Activated CD8-positive, alpha-beta memory T cell treated with anti-CD3 and anti-CD28 coated beads, Interleukin-2, amount 10 ng/mL, durations not matched to agents 7 days and 5 days (primary cell): ENCODE data around the gene ZBTB16. TPM values are rescaled to one million over a fixed set of nuclear protein-coding genes. Genes with fewer than 3 reads are reported as not detected.

Source experiments
- ATAC-seq: fragments of 150-1000 bp; cut with Tn5 transposase; one replicate; pipeline ENCODE4 v1.10.0; 2021; ENCODE audit warnings: moderate library complexity
- CTCF ChIA-PET: fragments of 350-600 bp; sonication (Branson Sonifier 250); formaldehyde crosslinking; loops from one replicate; lab custom pipeline; 2021; ENCODE audit warnings: antibody characterized with exemption; lab: Charles Lee
- DNase-seq: peaks from one replicate; pipeline ENCODE4 v3.0.0-alpha.2; 2020
- H3K27ac Mint-ChIP-seq: one replicate; pipeline ENCODE4 v1.8.0; 2021; ENCODE audit warnings: mild to moderate bottlenecking, mixed read lengths
- H3K27me3 Mint-ChIP-seq: one replicate; pipeline ENCODE4 v1.8.0; 2021; ENCODE audit warnings: mixed read lengths
- H3K36me3 Mint-ChIP-seq: one replicate; pipeline ENCODE4 v1.8.0; 2021; ENCODE audit warnings: mild to moderate bottlenecking, mixed read lengths
- H3K4me1 Mint-ChIP-seq: one replicate; pipeline ENCODE4 v1.8.0; 2021; ENCODE audit warnings: mixed read lengths
- H3K4me3 Mint-ChIP-seq: one replicate; pipeline ENCODE4 v1.8.0; 2021; ENCODE audit warnings: mild to moderate bottlenecking, moderate library complexity, mixed read lengths
- H3K9me3 Mint-ChIP-seq: one replicate; pipeline ENCODE4 v1.8.0; 2022; ENCODE audit warnings: low read depth, mixed read lengths
- total RNA-seq, 2 experiments: library from RNA; stranded (reverse); gene quantifications; one replicate each; pipeline ENCODE4 v1.2.3, GENCODE V29; 2021

ZBTB16 gene, protein sequence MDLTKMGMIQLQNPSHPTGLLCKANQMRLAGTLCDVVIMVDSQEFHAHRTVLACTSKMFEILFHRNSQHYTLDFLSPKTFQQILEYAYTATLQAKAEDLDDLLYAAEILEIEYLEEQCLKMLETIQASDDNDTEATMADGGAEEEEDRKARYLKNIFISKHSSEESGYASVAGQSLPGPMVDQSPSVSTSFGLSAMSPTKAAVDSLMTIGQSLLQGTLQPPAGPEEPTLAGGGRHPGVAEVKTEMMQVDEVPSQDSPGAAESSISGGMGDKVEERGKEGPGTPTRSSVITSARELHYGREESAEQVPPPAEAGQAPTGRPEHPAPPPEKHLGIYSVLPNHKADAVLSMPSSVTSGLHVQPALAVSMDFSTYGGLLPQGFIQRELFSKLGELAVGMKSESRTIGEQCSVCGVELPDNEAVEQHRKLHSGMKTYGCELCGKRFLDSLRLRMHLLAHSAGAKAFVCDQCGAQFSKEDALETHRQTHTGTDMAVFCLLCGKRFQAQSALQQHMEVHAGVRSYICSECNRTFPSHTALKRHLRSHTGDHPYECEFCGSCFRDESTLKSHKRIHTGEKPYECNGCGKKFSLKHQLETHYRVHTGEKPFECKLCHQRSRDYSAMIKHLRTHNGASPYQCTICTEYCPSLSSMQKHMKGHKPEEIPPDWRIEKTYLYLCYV
- total RNA-seq = 1 to 10 TPM; 3.2 to 3.9 TPM

GRCh38 chr11:114059278-114059983 is at the start of gene ZBTB16:
Gene ZBTB16, plus strand, starts transcription at chr11:114059711. Its CDS starts 3,590 bp downstream, at chr11:114063301.
- DNase-seq (no peak), ATAC-seq (peak; percentile 54)
- peaks cover 15% of the 10 kb centered on the region for H3K4me1 Mint-ChIP-seq
- peak within 1 kb of the TSS; percentile 74 for H3K4me3 Mint-ChIP-seq
- CTCF ChIA-PET = interaction anchor here (1.0 to 3.0 kb wide), 7 partner anchors 40 to 201 kb away, joined by 3 to 22 read pairs (median 4); no protein-coding TSS in a partner anchor
- no peaks in the 10 kb centered on the region for H3K36me3 Mint-ChIP-seq
- peak within 1 kb of the TSS; percentile 45 for H3K27ac Mint-ChIP-seq
- no peaks in the 10 kb centered on the region for H3K9me3 Mint-ChIP-seq
- H3K27me3 Mint-ChIP-seq = peaks cover 75% of the 10 kb centered on the region

GRCh38 chr11:114010931-114011330 is 48.6 kb upstream of the ZBTB16 start:
- DNase-seq (no peak), ATAC-seq (no peak)
- CTCF ChIA-PET = interaction anchor here (0.7 to 2.9 kb wide), 3 partner anchors 16 to 250 kb away, joined by 3 to 11 read pairs (median 4); no protein-coding TSS in a partner anchor
- peaks cover 22% of the 10 kb centered on the region for H3K27me3 Mint-ChIP-seq
- no peaks in the 10 kb centered on the region for H3K9me3 Mint-ChIP-seq
- H3K27ac Mint-ChIP-seq = no peak overlapping the region
- no peak overlapping the region for H3K4me3 Mint-ChIP-seq
- peaks cover 9% of the 10 kb centered on the region for H3K4me1 Mint-ChIP-seq
- no peaks in the 10 kb centered on the region for H3K36me3 Mint-ChIP-seq

DNA sequence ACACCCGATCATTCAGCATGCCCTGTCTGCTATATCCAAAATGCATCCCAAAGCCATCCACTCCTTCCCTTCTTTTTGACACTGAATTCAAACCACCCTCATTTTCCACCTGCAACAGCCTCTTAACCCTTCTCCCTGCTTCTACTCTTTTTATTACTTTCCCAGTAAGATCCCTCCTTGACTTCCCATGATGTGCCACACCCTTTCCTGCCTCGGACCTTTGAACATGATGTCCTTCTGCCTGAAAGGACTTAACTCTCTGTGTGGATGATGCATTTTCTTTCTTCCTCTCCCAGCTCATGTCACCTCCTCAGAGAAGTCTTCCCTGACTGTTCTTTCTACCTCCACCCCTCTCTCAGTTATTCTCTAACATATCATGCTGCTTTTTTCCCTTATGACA is 48.1 kb upstream of the ZBTB16 start:
- ATAC-seq = no peak

GRCh38 chr11:114015117-114015516 is 44.4 kb upstream of the ZBTB16 start:
- CTCF ChIA-PET = interaction anchor here (1.5 to 2.2 kb wide), 2 partner anchors 245 to 247 kb away, joined by 3 to 13 read pairs; no protein-coding TSS in a partner anchor

More for the DNA sequence above, 48.1 kb upstream of the ZBTB16 start:
- no peak overlapping the region for H3K4me3 Mint-ChIP-seq
- H3K27me3 Mint-ChIP-seq = peaks cover 22% of the 10 kb centered on the region
- H3K27ac Mint-ChIP-seq = no peak overlapping the region
- no peaks in the 10 kb centered on the region for H3K9me3 Mint-ChIP-seq
- CTCF ChIA-PET = interaction anchor here (2.9 kb wide), 1 partner anchor 250 kb away, joined by 11 read pairs; no protein-coding TSS in a partner anchor
- DNase-seq = no peak
- H3K36me3 Mint-ChIP-seq = no peaks in the 10 kb centered on the region
- peaks cover 9% of the 10 kb centered on the region for H3K4me1 Mint-ChIP-seq

GRCh38 chr11:114016986-114017385 is 42.5 kb upstream of the ZBTB16 start:
- CTCF ChIA-PET = interaction anchor here (1.0 kb wide), 1 partner anchor 21 kb away, joined by 3 read pairs; no protein-coding TSS in a partner anchor
- ATAC-seq = no peak
- DNase-seq = no peak
- Mint-ChIP-seq H3K4me3 (no peak overlapping the region), H3K27ac (no peak overlapping the region), H3K9me3 (no peaks in the 10 kb centered on the region), H3K4me1 (no peaks in the 10 kb centered on the region), H3K27me3 (peaks cover 2% of the 10 kb centered on the region), H3K36me3 (no peaks in the 10 kb centered on the region)

More at GRCh38 chr11:114015117-114015516, 44.4 kb upstream of the ZBTB16 start:
- H3K4me1 Mint-ChIP-seq = no peaks in the 10 kb centered on the region
- no peak overlapping the region for H3K27ac Mint-ChIP-seq
- H3K9me3 Mint-ChIP-seq = no peaks in the 10 kb centered on the region
- DNase-seq (no peak), ATAC-seq (no peak)
- peaks cover 8% of the 10 kb centered on the region for H3K27me3 Mint-ChIP-seq
- no peaks in the 10 kb centered on the region for H3K36me3 Mint-ChIP-seq
- no peak overlapping the region for H3K4me3 Mint-ChIP-seq

- Mint-ChIP-seq H3K27ac (no peak overlapping the region), H3K4me3 (no peak overlapping the region), H3K9me3 (no peaks in the 10 kb centered on the region), H3K27me3 (peaks cover 2% of the 10 kb centered on the region), H3K4me1 (no peaks in the 10 kb centered on the region), H3K36me3 (no peaks in the 10 kb centered on the region)
- no peak for ATAC-seq
- DNase-seq = no peak
- CTCF ChIA-PET = interaction anchor here (1.0 to 1.2 kb wide), 2 partner anchors 21 to 243 kb away, joined by 3 to 5 read pairs; no protein-coding TSS in a partner anchor
Observed at GRCh38 chr11:114017723-114018122, 41.8 kb upstream of the ZBTB16 start.

- CTCF ChIA-PET = interaction anchor here (0.8 to 1.2 kb wide), 3 partner anchors 11 to 242 kb away, joined by 3 to 5 read pairs (median 3); no protein-coding TSS in a partner anchor
- Mint-ChIP-seq H3K4me3 (no peak overlapping the region), H3K27ac (no peak overlapping the region)
Observed at GRCh38 chr11:114019046-114019445, 40.5 kb upstream of the ZBTB16 start.

GRCh38 chr11:114019574-114019973 is 39.9 kb upstream of the ZBTB16 start:
- H3K4me3 Mint-ChIP-seq = no peak overlapping the region
- no peak for DNase-seq
- H3K36me3 Mint-ChIP-seq = no peaks in the 10 kb centered on the region
- no peaks in the 10 kb centered on the region for H3K9me3 Mint-ChIP-seq
- H3K27ac Mint-ChIP-seq = no peak overlapping the region
- no peaks in the 10 kb centered on the region for H3K4me1 Mint-ChIP-seq
- CTCF ChIA-PET = interaction anchor here (1.2 kb wide), 2 partner anchors 10 to 242 kb away, joined by 3 read pairs; no protein-coding TSS in a partner anchor
- H3K27me3 Mint-ChIP-seq = peaks cover 4% of the 10 kb centered on the region
- ATAC-seq = no peak

More at GRCh38 chr11:114019046-114019445, 40.5 kb upstream of the ZBTB16 start:
- Mint-ChIP-seq H3K36me3 (no peaks in the 10 kb centered on the region), H3K4me1 (no peaks in the 10 kb centered on the region), H3K27me3 (peaks cover 2% of the 10 kb centered on the region), H3K9me3 (no peaks in the 10 kb centered on the region)
- DNase-seq = no peak
- no peak for ATAC-seq

DNA sequence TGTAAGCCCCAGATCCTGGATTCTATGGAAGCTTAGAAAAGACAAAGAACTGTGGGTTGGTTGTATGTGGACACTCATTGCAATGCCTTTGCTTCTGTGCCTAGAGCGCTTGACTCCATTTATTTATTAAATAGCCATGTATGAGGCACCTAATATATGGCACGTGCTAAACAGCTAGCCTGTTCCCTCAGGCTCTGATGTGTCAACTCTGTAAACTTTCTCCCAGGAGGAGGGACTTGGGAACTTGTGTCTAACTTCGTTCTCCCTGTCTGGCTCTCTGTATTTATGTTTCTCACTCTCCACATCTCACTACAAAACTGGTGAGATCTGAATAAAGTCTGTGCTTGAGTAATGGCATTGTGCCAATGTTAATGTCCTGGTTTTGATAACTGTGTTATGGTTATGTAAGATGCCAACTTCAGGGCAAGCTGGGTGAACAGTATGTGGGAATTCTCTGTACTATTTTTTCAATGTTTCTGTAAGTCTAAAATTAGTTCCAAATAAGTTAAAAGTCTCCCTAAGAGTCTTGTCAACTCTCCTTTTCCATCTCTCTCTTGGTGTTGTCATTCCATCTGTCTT is 34.1 kb upstream of the ZBTB16 start:
- no peak overlapping the region for H3K27ac Mint-ChIP-seq
- H3K9me3 Mint-ChIP-seq = no peaks in the 10 kb centered on the region
- CTCF ChIA-PET = interaction anchor here (1.5 to 4.1 kb wide), 4 partner anchors 31 to 236 kb away, joined by 3 to 50 read pairs (median 4); no protein-coding TSS in a partner anchor
- DNase-seq (no peak), ATAC-seq (no peak)
- H3K4me1 Mint-ChIP-seq = peaks cover 7% of the 10 kb centered on the region
- peaks cover 40% of the 10 kb centered on the region for H3K27me3 Mint-ChIP-seq
- H3K36me3 Mint-ChIP-seq = no peaks in the 10 kb centered on the region
- H3K4me3 Mint-ChIP-seq = no peak overlapping the region

DNA sequence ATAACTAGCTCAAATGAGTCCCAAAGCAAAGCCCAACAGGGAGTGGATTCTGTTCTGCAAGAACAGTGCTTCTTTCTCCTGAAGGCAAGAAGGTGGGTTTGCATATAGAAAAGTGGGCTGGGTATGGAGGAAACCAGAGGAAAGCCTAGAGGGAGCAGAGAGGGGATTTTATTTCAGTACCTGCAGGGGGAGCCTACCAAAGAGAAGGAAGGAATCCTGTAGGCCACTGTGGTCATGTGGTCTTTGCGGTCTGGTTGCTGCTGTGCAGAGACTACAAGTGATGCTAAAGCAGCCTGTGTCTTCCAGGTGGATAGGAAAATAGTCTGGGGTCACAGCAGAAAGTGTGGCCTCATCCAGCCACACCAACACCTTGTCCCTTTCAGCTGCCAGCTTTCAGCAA is 33.2 kb upstream of the ZBTB16 start:
- Mint-ChIP-seq H3K27me3 (peaks cover 41% of the 10 kb centered on the region), H3K27ac (no peak overlapping the region), H3K4me3 (no peak overlapping the region), H3K9me3 (no peaks in the 10 kb centered on the region), H3K36me3 (no peaks in the 10 kb centered on the region), H3K4me1 (peaks cover 7% of the 10 kb centered on the region)
- CTCF ChIA-PET = interaction anchor here (1.5 to 4.1 kb wide), 5 partner anchors 32 to 235 kb away, joined by 3 to 50 read pairs (median 4); no protein-coding TSS in a partner anchor
- ATAC-seq = peak; percentile 69
- DNase-seq = peak; percentile 75

- ATAC-seq = no peak
- H3K4me1 Mint-ChIP-seq = peaks cover 7% of the 10 kb centered on the region
- no peak for DNase-seq
- CTCF ChIA-PET = interaction anchor here (1.3 to 4.1 kb wide), 5 partner anchors 10 to 238 kb away, joined by 3 to 50 read pairs (median 3); no protein-coding TSS in a partner anchor
- H3K36me3 Mint-ChIP-seq = no peaks in the 10 kb centered on the region
- H3K4me3 Mint-ChIP-seq = no peak overlapping the region
- peaks cover 39% of the 10 kb centered on the region for H3K27me3 Mint-ChIP-seq
- no peaks in the 10 kb centered on the region for H3K9me3 Mint-ChIP-seq
- H3K27ac Mint-ChIP-seq = no peak overlapping the region
Observed at GRCh38 chr11:114027391-114027790, 32.1 kb upstream of the ZBTB16 start.

- peaks cover 39% of the 10 kb centered on the region for H3K27me3 Mint-ChIP-seq
- H3K9me3 Mint-ChIP-seq = no peaks in the 10 kb centered on the region
- no peak overlapping the region for H3K4me3 Mint-ChIP-seq
- H3K27ac Mint-ChIP-seq = no peak overlapping the region
- H3K4me1 Mint-ChIP-seq = peaks cover 7% of the 10 kb centered on the region
- DNase-seq = no peak
- no peak for ATAC-seq
- no peaks in the 10 kb centered on the region for H3K36me3 Mint-ChIP-seq
- CTCF ChIA-PET = interaction anchor here (1.3 to 4.1 kb wide), 5 partner anchors 10 to 237 kb away, joined by 3 to 50 read pairs (median 3); no protein-coding TSS in a partner anchor
Observed at GRCh38 chr11:114027926-114028325, 31.6 kb upstream of the ZBTB16 start.
